CD4-positive, alpha-beta memory T cell (primary cell): ENCODE data around the gene SNRNP70. TPM values are rescaled to one million over a fixed set of nuclear protein-coding genes. Genes with fewer than 3 reads are reported as not detected.
"Not testable (repeated sequence)": the region's sequence is repeated elsewhere in the genome, so short reads cannot be mapped to it uniquely, and the experiment has no call there.

Experiments
- CTCF ChIA-PET: fragments of 350-600 bp; sonication (Branson Sonifier 250); formaldehyde crosslinking; loops from one replicate; lab custom pipeline; 2021; ENCODE audit warnings: inconsistent platforms; ENCODE audit not compliant: partially characterized antibody; lab: Charles Lee
- POLR2A ChIA-PET: fragments of 350-600 bp; sonication (Branson Sonifier 250); formaldehyde crosslinking; loops from one replicate; lab custom pipeline; 2021; ENCODE audit not compliant: partially characterized antibody; lab: Charles Lee
- DNase-seq, 5 donors: peaks; one replicate each; pipeline versions ENCODE4 v3.0.0 to v3.0.0-alpha.2; 2020 to 2022; ENCODE audit warnings: mixed read lengths in 1 of 5
- H3K27ac ChIP-seq: one replicate; pipeline ENCODE4 v1.7.0; 2013; ENCODE audit warnings: low read depth, low read length
- H3K27me3 ChIP-seq: 2 replicates; pipeline ENCODE4 v1.7.0; 2013; ENCODE audit warnings: mild to moderate bottlenecking, low read length, moderate library complexity; ENCODE audit not compliant: insufficient read depth
- H3K36me3 ChIP-seq: 2 replicates; pipeline ENCODE4 v1.7.0; 2013; ENCODE audit warnings: mild to moderate bottlenecking, low read length, moderate library complexity; ENCODE audit not compliant: insufficient read depth
- H3K4me1 ChIP-seq: 2 replicates; pipeline ENCODE4 v1.7.0; 2013; ENCODE audit warnings: mild to moderate bottlenecking, low read length, moderate library complexity; ENCODE audit not compliant: insufficient read depth
- H3K4me3 ChIP-seq, 2 donors: one replicate each; pipeline ENCODE4 v1.7.0; 2013; ENCODE audit warnings: low read length in 2 of 2, mild to moderate bottlenecking in 1 of 2
- H3K9me3 ChIP-seq, 2 donors: one replicate each; pipeline ENCODE4 v1.7.0; 2013; ENCODE audit warnings: low read length in 2 of 2, control low read depth in 1 of 2; ENCODE audit not compliant: control insufficient read depth in 1 of 2
- H3K27ac Mint-ChIP-seq, 7 donors: one replicate each; pipeline ENCODE4 v1.8.0; 2020 to 2021; ENCODE audit warnings: mixed read lengths in 7 of 7, mild to moderate bottlenecking in 6 of 7, inconsistent platforms in 3 of 7, moderate library complexity in 3 of 7
- H3K27me3 Mint-ChIP-seq, 2 donors: one replicate each; pipeline ENCODE4 v1.8.0; 2020 to 2021; ENCODE audit warnings: mixed read lengths in 2 of 2
- H3K36me3 Mint-ChIP-seq, 2 donors: one replicate each; pipeline ENCODE4 v1.8.0; 2020 to 2021; ENCODE audit warnings: mixed read lengths in 2 of 2, inconsistent platforms in 1 of 2, mild to moderate bottlenecking in 1 of 2
- H3K4me1 Mint-ChIP-seq, 4 donors: one replicate each; pipeline ENCODE4 v1.8.0; 2020 to 2021; ENCODE audit warnings: mixed read lengths in 4 of 4, mild to moderate bottlenecking in 1 of 4
- H3K4me3 Mint-ChIP-seq, 8 donors: one replicate each; pipeline ENCODE4 v1.8.0; 2020 to 2021; ENCODE audit warnings: mixed read lengths in 8 of 8, mild to moderate bottlenecking in 7 of 8, moderate library complexity in 6 of 8, inconsistent platforms in 3 of 8
- H3K9me3 Mint-ChIP-seq, 8 donors: one replicate each; pipeline ENCODE4 v1.8.0; 2020 to 2021; ENCODE audit warnings: mixed read lengths in 8 of 8, mild to moderate bottlenecking in 5 of 8, inconsistent platforms in 3 of 8, moderate library complexity in 1 of 8
- intact Hi-C: fragments of 100-400 bp; cut with micrococcal nuclease; formaldehyde crosslinking; loops from one replicate; pipeline ENCODE4 v1.15.1; 2023
- polyA plus RNA-seq, 2 donors: library from polyadenylated mRNA; unstranded; fragments of 300-500 nt; fragmentation: Illumina TruSeq; gene quantifications; one replicate each; pipeline ENCODE4 v1.2.3, GENCODE V29; 2021
- total RNA-seq, 2 experiments: library from RNA; stranded (reverse); gene quantifications; one replicate each; pipeline ENCODE4 v1.2.3, GENCODE V29; 2021

SNRNP70 gene
- total and polyA plus RNA-seq, 4 experiments from 2014 or later = 31.5 to 689 (median 365) TPM

- DNase-seq = peak in 3 of 5 donors; percentile 22 to 49 (median 44)
- Histone ChIP-seq H3K27ac (no peak overlapping the region), H3K9me3 (no peaks in the 10 kb centered on the region), H3K36me3 (no peaks in the 10 kb centered on the region), H3K27me3 (peaks cover 7% of the 10 kb centered on the region), H3K4me1 (peaks cover 16% of the 10 kb centered on the region), H3K4me3 (peak overlapping the region in 1 of 2 donors; percentile 37)
- Mint-ChIP-seq H3K4me3 (peak overlapping the region; percentile 36 to 78 (median 63)), H3K4me1 (peaks cover 12 to 24% (median 20%) of the 10 kb centered on the region in 4 donors), H3K27me3 (peaks cover 13 to 18% of the 10 kb centered on the region in 2 donors), H3K36me3 (no peaks in the 10 kb centered on the region), H3K9me3 (peaks cover 0 to 3% (median 0%) of the 10 kb centered on the region in 8 donors), H3K27ac (no peak overlapping the region)
- POLR2A ChIA-PET = no interaction called here
- intact Hi-C loops = no loop called here
- CTCF ChIA-PET = interaction anchor here (7.1 kb wide), 1 partner anchor 45 kb away, joined by 83 read pairs; no protein-coding TSS in a partner anchor
These were observed 57.6 kb downstream of the SNRNP70 start for GRCh38 chr19:49142866-49143335.

- Histone ChIP-seq H3K4me1 (peaks cover 39% of the 10 kb centered on the region), H3K27me3 (peaks cover 31% of the 10 kb centered on the region), H3K9me3 (no peaks in the 10 kb centered on the region), H3K36me3 (no peaks in the 10 kb centered on the region), H3K27ac (no peak overlapping the region), H3K4me3 (no peak overlapping the region)
- intact Hi-C loops = loop anchor here (1.0 to 2.0 kb wide), 5 partner anchors 17 to 153 kb away; partner anchors contain the start of genes C19orf73, GYS1, PPFIA3 and RUVBL2
- Mint-ChIP-seq H3K36me3 (no peaks in the 10 kb centered on the region), H3K4me3 (peak overlapping the region in 5 of 8 donors; percentile 1 to 77 (median 32)), H3K27me3 (peaks cover 25 to 32% of the 10 kb centered on the region in 2 donors), H3K9me3 (peaks cover 0 to 6% (median 0%) of the 10 kb centered on the region in 8 donors), H3K27ac (peak overlapping the region in 3 of 7 donors; percentile 51 to 71 (median 54)), H3K4me1 (peaks cover 18 to 48% (median 33%) of the 10 kb centered on the region in 4 donors)
- peak; percentile 68 to 78 (median 72) for DNase-seq
- ChIA-PET POLR2A (interaction anchor here (1.9 kb wide), 1 partner anchor 48 kb away, joined by 7 read pairs; no protein-coding TSS in a partner anchor), CTCF (interaction anchor here (0.6 to 7.1 kb wide), 18 partner anchors 10 to 524 kb away, joined by 3 to 83 read pairs (median 4); partner anchors contain the start of genes HRC, LIN7B, PPFIA3 and RUVBL2)
These were observed 60.5 kb downstream of the SNRNP70 start for GRCh38 chr19:49145573-49146407.

GRCh38 chr19:49146408-49146770 is 61.1 kb downstream of the SNRNP70 start:
- Mint-ChIP-seq H3K27me3 (peaks cover 27 to 32% of the 10 kb centered on the region in 2 donors), H3K4me3 (peak overlapping the region in 2 of 8 donors; percentile 31 to 73), H3K27ac (peak overlapping the region in 2 of 7 donors; percentile 51 to 54), H3K4me1 (peaks cover 17 to 48% (median 32%) of the 10 kb centered on the region in 4 donors)
- not testable (repeated sequence) for H3K27ac ChIP-seq, H3K9me3 Mint-ChIP-seq, H3K36me3 ChIP-seq, H3K9me3 ChIP-seq, H3K36me3 Mint-ChIP-seq, H3K4me3 ChIP-seq, DNase-seq
- Histone ChIP-seq H3K4me1 (peaks cover 45% of the 10 kb centered on the region), H3K27me3 (peaks cover 36% of the 10 kb centered on the region)
- ChIA-PET POLR2A (interaction anchor here (1.9 kb wide), 1 partner anchor 48 kb away, joined by 7 read pairs; no protein-coding TSS in a partner anchor), CTCF (interaction anchor here (0.7 to 7.1 kb wide), 9 partner anchors 9 to 153 kb away, joined by 3 to 83 read pairs (median 5); partner anchors contain the start of genes HRC, PPFIA3 and RUVBL2)
- intact Hi-C loops = loop anchor here (1.0 to 2.0 kb wide), 3 partner anchors 28 to 71 kb away; partner anchors contain the start of genes C19orf73 and PPFIA3

GRCh38 chr19:49148044-49148682 is 62.9 kb downstream of the SNRNP70 start:
- Histone ChIP-seq H3K9me3 (no peaks in the 10 kb centered on the region), H3K4me1 (peaks cover 46% of the 10 kb centered on the region), H3K27me3 (peaks cover 39% of the 10 kb centered on the region), H3K4me3 (no peak overlapping the region), H3K36me3 (no peaks in the 10 kb centered on the region), H3K27ac (no peak overlapping the region)
- intact Hi-C loops = no loop called here
- no peak for DNase-seq
- peak overlapping the region in 1 of 7 donors; percentile 71 for H3K27ac Mint-ChIP-seq
- H3K4me3 Mint-ChIP-seq = peak overlapping the region in 4 of 8 donors; percentile 19 to 91 (median 65)
- POLR2A ChIA-PET = interaction anchor here (0.6 to 3.3 kb wide), 2 partner anchors 31 to 794 kb away, joined by 3 to 9 read pairs; no protein-coding TSS in a partner anchor
- peaks cover 0 to 7% (median 0%) of the 10 kb centered on the region in 8 donors for H3K9me3 Mint-ChIP-seq
- peaks cover 30 to 45% of the 10 kb centered on the region in 2 donors for H3K27me3 Mint-ChIP-seq
- CTCF ChIA-PET = interaction anchor here (1.6 to 7.1 kb wide), 3 partner anchors 42 to 150 kb away, joined by 5 to 83 read pairs (median 5); no protein-coding TSS in a partner anchor
- H3K36me3 Mint-ChIP-seq = no peaks in the 10 kb centered on the region
- H3K4me1 Mint-ChIP-seq = peaks cover 13 to 54% (median 26%) of the 10 kb centered on the region in 4 donors

- H3K4me1 Mint-ChIP-seq = peaks cover 14 to 58% (median 26%) of the 10 kb centered on the region in 4 donors
- H3K27ac Mint-ChIP-seq = peak overlapping the region in 1 of 7 donors; percentile 71
- peaks cover 46% of the 10 kb centered on the region for H3K4me1 ChIP-seq
- H3K4me3 ChIP-seq = peak overlapping the region in 1 of 2 donors; percentile 42
- peaks cover 39% of the 10 kb centered on the region for H3K27me3 ChIP-seq
- H3K9me3 Mint-ChIP-seq = peaks cover 0 to 6% (median 0%) of the 10 kb centered on the region in 8 donors
- intact Hi-C loops = no loop called here
- no peaks in the 10 kb centered on the region for H3K36me3 Mint-ChIP-seq
- no peaks in the 10 kb centered on the region for H3K9me3 ChIP-seq
- peak; percentile 64 to 85 (median 69) for DNase-seq
- CTCF ChIA-PET = interaction anchor here (0.7 to 7.1 kb wide), 4 partner anchors 43 to 151 kb away, joined by 4 to 83 read pairs (median 5); no protein-coding TSS in a partner anchor
- H3K36me3 ChIP-seq = no peaks in the 10 kb centered on the region
- peaks cover 36 to 53% of the 10 kb centered on the region in 2 donors for H3K27me3 Mint-ChIP-seq
- H3K27ac ChIP-seq = no peak overlapping the region
- H3K4me3 Mint-ChIP-seq = peak overlapping the region; percentile 63 to 91 (median 74)
- POLR2A ChIA-PET = interaction anchor here (3.3 kb wide), 1 partner anchor 32 kb away, joined by 9 read pairs; no protein-coding TSS in a partner anchor
These were observed 63.8 kb downstream of the SNRNP70 start for GRCh38 chr19:49148784-49149651.
